Kidney tubule cell (primary cell): Measurements from ENCODE around the gene KRT3.
"Not testable (repeated sequence)": the region's sequence is repeated elsewhere in the genome, so short reads cannot be mapped to it uniquely, and the experiment has no call there.

Source experiments
- DNase-seq: peaks from one replicate; pipeline ENCODE4 v3.0.0-alpha.2; 2018; ENCODE audit warnings: low spot score

The KRT3 gene

DNA sequence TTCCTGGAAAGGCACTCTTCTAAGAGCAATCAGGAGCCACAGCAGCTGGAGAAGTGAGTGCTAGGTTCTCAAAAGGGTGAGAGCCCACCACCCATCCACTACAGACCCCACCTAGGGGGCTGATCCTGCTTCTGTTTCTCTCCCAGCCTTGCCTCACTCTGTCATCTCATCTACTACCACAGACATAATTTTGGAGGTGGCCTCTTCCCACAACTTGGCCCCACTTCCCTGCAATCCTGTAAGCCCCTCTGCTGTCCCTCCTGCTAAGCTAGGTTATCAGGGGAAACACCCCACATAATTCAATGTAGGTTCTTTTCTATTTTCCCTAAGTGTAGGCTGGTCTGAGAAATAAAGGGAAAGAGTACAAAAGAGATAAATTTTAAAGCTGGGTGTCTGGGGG, 35.3 kb downstream of the KRT3 start:
- no peak for DNase-seq

DNA sequence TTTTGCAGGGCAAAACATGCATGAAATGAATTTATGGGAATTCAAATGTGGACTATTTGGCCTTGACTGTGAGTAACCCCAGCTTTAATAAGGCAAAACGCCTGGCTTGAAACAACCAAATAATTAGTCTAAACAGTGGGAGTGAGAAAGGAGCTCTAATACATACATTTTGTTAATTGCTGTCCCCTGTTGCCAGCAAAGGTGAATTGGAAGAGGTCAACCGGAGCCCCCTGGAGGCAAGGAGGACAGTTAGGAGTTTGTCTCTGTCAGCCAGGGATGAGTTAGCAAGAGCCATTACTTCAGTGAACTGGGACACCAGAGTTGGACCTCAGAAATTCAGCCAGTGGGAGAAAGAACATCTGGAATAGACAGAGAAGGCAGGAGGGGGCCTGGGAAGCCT, 36.2 kb downstream of the KRT3 start:
- DNase-seq = no peak

DNA sequence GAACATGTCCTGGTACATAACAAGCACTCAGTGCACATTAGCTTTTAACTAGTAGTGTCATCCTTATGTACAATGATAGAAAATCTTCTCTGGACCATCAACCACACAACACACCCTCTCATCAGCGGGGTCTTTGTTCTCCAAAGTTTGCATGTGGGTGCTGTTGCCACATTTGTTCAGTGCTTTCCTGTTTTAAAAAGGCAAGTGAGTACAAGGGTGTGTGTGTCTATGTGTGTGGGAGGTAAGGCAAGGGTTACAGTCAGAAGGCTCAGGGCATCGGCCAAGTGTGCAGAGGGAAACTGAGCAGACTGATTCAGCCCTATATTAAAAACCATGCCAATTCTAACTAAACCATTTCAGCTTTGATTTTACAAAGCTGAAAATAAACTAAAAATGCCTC, 36.7 kb downstream of the KRT3 start:
- no peak for DNase-seq

DNA sequence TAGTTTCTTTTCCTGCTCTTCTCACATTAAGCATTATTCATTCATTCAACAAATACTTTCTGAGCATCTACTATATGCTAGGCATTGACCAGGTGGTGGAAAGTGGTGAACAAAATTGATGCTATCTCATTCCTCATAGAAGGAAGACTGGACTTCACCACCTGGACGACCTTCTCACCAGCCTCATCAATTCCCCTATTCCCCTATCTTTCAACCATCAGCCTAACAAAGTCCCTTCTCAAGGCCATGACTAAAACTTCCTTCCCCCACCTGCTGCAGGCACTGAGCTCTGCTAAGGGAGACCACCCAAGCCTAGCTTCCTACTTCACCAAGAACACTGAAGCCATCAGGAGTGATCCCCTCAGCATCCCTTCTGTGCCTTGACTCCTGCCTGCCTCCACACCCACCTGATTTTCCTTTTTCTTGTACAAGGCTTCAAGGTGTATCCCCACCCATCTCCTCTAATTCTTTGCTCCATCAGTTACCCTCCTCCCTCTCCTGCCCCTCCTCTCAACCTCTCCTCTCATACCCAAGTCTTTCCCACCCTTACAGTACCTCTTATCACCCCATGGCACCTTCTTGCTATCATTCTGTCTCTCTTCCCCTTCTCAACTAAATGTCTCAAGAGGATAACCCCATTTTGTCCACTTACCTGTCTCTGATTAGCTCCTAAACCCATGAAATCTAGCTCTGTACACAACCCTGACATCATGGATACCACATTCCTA, 38.3 kb downstream of the KRT3 start:
- no peak for DNase-seq

DNA sequence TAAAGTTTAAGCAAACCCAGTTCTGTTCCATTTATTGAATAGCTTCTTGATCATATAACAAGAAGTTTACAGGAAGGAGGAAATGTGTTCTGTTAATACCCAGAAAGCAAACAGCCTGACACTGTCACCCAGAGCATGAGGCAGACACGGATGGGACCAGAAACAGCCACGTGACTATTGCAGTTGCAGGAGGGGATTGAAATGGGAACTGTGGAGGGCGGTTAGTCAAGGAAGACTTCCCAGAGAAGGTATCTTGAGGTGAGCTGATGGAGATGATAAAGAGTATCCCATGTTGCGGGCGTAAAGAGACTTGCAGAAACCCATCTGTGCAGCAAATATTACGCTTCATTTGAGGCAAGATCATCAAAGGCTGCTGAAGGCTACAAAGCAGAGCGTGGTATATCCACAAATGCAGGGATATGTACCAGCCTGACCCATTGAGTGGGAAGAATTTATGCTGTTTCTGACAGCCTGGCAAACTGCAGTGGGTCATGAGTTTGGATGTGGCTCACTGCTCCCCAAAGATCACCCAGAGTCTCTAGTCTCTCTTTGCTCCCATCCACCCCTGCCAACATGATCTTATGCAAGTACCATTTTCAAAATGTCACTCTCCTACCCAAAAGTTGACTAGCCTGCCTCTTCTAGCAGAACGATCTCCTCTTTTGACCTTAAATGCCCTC, 39.5 kb downstream of the KRT3 start:
- no peak for DNase-seq

DNA sequence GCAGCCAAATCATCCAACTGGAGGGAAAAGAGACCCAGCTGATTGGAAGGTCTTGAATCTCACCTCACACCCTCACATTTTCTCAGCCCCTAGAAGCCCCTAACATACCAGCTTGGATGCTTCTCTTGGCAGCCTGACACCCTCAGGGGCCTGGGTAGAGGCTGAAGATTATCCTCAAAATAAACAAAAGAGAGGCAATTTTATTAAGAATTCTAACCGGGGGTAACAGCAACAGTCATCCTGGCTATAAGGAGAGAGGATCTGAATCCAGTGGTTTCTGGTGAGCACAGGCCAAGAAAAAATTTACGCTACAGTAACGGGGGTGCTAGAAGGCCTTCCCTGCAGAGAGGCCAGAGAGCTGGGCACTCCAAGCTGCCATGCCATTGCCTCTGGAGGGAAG, 40.4 kb downstream of the KRT3 start:
- no peak for DNase-seq

DNA sequence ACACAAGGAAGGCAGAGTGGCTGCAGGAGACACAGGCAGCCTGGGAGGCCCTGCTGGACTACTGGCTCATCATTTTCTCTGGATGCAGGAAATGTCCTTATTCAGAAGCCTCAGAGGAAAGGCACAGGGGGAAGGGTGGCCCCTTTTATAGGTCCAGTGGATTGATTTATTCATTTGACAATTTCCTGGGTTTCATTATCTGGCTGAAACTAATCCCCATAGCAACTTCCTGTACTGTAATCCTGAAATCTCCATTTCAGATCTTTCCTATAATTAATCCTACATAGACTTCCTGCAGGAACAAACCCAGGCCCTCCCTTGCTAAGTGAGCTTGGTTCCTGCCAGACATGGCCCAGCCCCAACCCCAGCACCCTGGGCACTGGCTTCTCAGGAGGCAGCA, 41.8 kb downstream of the KRT3 start:
- no peak for DNase-seq

DNA sequence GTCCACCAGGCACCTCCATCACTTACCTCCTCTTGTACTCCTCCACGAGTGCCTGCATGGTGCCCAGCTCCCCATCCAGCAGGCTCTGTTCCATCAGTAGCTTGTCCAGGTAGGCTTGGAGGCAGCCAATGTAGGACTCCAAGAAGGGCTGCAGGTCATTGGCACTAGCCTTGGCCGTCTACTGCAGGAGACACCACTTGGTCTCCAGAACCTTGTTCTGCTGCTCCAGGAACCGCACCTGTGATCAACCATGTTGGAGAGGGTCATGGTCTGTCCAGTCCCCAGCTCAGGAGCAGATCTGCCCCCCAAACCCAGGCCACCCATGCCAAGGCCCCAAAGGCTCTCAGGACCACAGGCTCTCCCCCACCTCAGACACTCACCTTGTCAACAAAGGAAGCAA, 42.6 kb downstream of the KRT3 start:
- no peak for DNase-seq

DNA sequence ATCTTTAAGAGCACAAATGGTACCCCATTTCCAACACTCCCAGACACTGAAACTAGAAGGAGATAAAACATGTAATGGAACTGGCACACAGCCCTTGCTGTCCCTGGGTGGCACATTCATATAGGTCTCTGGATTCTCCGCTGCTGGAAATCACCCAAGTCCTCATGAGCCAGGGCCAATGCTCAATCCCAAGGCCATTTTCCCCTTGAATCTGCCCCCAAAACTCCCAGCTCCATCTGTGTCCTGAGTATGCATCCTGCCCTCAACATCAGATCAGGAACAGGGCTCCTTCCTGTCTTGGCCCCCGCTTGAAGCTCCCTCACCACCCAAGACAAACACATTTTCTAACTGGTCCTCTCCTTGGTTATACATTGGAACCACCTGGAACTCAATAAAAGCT, 43.4 kb downstream of the KRT3 start:
- no peak for DNase-seq

DNA sequence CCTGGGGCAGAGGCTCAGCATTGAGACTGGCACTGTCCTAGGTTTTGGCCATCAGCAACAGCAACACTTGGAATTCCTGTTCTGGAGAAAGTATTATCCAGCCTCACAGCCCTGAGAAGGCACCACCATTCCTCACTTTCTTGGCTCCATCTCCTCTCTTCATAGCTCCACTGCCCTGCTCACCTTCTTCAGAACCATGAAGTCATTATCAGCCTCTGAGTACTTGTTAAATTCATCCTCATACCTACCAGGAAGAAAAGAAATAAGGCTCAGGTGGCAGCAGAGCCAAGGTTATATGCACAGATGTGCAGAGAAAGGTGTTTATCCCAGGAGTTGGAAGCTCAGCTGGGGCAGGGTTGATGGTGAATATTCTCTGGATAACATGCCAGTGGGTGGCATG, 44.1 kb downstream of the KRT3 start:
- DNase-seq = no peak

DNA sequence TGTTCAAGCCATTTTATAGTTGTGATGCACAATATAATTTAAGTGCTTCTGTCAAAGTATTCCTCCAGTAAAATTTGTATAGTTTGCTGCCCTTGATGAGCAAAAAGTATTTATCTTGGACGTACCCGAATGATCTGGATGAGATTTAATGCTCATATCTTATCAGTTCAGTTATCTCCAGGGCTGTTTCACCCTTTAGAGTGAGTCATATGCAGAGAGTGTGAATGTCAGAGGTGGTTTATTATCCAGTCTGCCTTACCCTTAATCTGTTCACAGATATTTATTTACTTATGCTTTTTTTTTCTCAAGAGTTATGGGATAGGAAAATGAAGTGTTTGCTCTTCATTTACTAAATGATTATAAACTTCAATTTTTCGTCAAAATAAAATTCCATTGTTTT, 45.4 kb downstream of the KRT3 start:
- DNase-seq = not testable (repeated sequence)

DNA sequence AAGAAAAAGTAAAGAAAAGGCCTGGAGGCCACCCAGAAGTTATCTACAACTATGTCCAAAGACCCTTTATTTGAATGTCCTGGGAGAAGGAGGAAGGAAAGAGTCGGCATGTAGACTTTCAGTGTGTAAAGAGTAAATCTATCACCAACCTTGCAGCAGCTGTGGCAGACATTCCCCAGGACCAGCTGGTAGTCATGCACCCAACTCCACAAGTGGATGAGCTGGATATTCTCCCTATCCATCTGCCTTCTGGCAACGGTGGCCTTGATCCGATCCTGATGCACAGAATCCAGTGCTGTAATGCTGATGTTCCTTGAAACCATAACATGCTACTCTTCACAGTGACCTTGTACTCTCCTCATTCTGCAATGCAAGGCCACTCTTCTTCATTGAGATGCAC, 46.1 kb downstream of the KRT3 start:
- no peak for DNase-seq

DNA sequence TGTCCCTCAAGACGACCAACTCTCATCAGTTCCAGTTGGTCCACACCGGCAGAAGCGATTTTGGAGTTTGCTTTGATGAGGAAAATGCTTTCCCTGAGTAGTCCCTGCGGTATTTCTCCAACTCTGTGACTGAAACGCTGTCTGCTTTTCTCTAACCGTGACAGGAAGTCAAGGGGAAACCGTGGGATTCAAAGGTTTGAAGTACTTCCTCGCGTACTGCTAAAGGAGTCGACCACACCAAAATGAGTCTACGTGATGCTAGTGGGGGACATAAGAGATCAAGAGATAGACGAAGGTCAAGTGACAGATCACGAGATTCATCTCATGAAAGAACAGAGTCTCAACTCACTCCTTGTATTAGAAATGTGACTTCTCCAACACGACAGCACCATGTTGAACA, 47.3 kb downstream of the KRT3 start:
- DNase-seq = no peak

DNA sequence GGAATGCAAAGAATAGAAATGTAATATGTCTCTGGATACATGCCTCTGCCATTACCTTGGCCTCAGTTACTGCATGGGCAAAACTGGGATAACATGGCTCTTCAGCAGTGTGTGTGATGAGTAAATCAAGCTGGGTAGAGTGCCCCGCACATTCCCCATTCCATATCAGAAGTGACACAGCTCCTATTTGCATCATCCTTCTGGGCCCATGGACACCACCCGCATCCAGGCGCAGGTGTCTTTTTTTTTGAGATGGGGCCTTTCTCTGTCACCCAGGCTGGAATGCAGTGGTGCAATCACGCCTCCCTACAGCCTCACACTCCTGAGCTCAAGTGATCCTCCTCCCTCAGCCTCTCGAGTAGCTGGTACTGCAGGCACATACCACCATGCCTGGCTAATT, 50.4 kb downstream of the KRT3 start:
- DNase-seq = no peak

DNA sequence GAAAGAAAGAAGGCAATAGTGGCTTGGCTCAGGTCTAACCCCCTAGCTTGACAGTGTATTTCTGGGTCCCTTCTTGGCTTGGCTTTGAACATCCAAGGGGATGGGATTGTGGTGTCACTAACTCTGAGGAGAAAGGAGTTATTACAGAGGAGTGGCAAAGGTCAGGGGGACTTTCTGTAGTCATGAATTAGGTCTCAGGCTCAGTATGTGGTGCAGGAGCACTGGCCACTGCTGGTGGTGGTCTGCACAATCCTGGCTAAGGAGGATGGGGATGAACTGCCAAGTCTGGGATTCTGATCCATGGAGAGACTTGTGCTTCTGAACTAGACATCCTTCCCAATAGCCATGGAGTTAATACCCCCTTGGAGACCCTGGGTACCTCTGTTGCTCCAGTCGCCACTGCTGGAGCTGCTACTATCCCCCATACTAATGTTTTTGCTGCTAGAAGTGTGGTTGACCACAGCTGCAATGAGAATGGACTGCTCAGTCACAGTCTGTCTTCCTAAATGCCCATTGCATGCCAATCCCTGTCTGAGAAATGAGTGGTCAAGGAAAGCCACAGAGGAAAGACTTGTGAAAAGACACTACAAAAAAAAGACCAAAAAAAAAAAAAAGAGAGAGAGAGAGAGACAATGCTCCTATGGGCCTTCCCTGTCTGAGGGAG, 51.3 kb downstream of the KRT3 start:
- DNase-seq = no peak

DNA sequence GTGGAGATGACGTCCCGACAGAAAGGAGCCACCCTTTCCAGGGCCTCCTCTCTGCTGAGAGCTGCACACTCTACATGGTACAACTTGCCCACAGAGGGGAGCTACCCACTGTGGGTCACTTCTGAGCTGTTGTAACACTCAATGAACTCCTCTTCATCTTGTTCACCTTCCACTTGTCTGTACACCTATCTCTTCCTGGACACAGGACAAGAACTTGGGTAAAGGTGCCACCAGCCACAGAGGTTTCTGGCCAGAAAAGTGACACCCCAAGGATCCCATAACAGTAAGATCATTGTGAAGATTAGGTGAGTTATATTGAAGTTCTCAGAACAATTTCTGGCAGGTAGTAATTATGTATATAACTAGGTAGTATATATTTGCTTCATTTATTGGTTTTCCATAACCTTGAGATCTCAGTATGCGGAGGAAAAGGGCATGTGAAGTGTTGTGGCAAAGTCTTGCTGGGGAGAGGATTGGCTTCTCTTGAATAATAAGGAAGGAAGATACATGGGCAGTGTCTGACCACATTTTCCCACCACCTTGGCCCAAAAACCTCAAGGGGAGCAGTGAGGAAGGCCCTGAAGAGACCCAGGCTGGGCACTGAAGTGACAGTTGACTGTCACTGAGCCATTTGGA, 53.0 kb downstream of the KRT3 start:
- no peak for DNase-seq

DNA sequence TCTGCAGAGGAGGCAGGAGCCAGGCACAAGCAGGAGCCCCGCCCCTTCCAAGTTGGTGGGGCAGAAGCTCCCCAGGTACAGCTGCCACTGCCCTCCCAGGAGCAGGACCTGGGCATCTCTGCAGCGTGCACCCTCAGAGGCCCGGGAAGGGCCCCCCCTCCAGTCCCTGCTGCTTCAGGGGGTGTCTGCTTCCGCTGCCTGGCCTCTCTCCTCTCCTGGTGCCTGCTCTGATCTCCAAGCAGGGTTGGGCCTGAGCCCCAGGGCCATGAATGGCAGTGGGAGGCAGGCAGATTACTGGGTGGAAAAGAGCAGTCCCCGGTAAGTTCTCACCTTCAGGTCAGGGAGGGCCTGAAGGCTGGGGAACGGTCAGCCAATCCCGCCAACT, 53.7 kb downstream of the KRT3 start:
- no peak for DNase-seq

DNA sequence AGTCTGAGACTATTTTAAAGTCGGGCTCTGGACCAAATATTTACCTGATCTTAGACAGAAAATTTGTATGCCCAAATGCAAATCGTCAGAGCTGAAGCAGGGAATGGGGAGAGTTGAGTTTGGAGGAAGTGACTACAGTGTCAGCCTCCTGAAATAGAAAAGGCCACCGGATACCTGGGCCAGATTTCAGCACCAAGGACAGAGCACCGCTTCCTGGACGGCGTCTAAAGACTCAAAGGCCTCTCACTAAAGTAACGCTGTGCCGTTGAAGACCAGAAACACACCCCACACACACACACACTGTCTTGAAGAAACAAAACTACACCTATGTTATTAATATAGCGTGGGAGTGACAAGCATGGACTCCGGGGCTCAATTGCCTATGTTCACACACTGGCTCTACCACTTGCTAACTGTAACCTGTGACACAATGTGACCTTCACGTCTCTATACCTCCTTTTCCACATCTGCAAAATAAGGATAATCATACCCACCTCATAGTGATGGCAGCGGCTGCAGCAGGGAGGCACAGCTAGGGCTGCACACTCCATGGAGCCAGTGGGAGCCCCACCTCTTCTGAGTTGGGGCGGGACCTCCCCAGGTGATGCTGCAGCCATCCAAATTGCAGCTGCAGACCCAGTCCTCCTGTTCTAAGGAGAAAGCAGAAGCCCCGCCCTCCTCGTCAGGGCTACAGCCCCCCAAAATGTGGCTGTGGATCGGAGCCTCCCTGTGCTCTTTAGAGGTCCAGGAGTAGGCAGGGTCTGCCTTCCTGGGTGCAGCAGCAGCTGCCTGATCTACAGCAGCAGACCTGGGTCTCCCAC, 54.3 kb downstream of the KRT3 start:
- peak; percentile 67 for DNase-seq

DNA sequence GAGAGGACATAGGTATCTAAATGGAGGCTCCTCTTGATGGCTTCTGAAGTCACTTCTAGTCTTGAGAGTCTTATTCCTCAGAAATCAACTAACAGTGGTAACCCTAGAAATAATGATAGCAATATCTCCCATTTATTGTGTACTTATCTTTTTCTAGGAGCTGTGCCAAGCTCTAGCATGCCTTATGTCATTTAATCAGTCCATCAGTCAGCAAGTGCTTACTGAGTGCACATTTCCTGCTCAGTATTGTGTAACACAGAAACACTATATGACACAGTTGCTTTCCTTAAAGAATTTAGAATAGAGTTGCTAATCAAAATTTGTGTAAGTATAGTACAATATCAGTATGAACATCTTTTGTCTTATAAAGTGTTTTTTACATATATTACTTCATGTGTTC, 55.3 kb downstream of the KRT3 start:
- DNase-seq = no peak

DNA sequence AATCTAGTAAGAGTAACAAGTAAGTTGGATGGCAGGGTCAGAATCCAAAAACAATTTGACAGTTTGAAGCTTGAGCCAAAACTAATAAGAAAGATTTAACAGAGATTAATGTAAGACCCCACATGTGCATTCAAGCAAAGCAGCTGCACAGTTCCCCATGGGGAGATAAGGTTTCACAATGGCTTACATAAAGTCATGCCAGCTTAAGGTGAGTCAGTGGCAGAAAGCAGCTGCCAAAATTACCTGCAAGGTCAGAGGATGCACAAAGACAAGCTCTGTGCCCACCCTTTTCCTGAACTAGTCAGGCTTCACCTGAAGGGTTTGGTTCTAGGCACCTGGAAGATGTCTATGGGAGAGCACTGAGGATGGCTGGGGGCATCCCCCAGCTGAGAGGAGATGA, 56.0 kb downstream of the KRT3 start:
- no peak for DNase-seq
